Measurements from ENCODE around the gene LACTB.

GRCh38 chr15:63176302-63176701 lies 54.6 kb downstream of the LACTB start:
- TF ChIP-seq CTCF (IDR thresholded peaks at IDR 0.05) (no peak), POLR2A (IDR thresholded peaks at IDR 0.05) (no peak)

Measured in Peyer's patch (tissue), 4 donors.